ENCODE results near the gene DDX42. TPM values are rescaled to one million over a fixed set of nuclear protein-coding genes. Genes with fewer than 3 reads are reported as not detected.

Gene DDX42
- total and polyA plus RNA-seq, 2 experiments from 2014 or later = 57.8 to 101 TPM

- TF ChIP-seq ZNF462 (CRISPR knock-in tag; IDR thresholded peaks at IDR 0.05) (no peak), NANOG (IDR thresholded peaks at IDR 0.05; ENCODE audit: borderline replicate concordance) (no peak), STAT1 (IDR thresholded peaks at IDR 0.05; ENCODE audit: unreplicated experiment) (no peak), ETS1 (IDR thresholded peaks at IDR 0.05) (no peak), CTCF (conservative IDR thresholded peaks at IDR 0.05; ENCODE audit: low read depth in 2 of 2) (no peak), ZNF114 (CRISPR knock-in tag; IDR thresholded peaks at IDR 0.05) (no peak), JUNB (IDR thresholded peaks at IDR 0.05; ENCODE audit: unreplicated experiment) (no peak), CREB1 (CRISPR knock-in tag; IDR thresholded peaks at IDR 0.05; ENCODE audit: low read depth) (no peak), REST (IDR thresholded peaks at IDR 0.05; ENCODE audit: unreplicated experiment) (no peak)
Measured at GRCh38 chr17:63837962-63838600, 64.1 kb downstream of the DDX42 start (continued).
